Thyroid gland (tissue), 4 donors: Measurements from ENCODE around the gene CC2D2A.

Experiments used
- CTCF ChIP-seq, 6 experiments: fragments of 200-600 bp in 3 of 6; fragments of 450-650 bp in 3 of 6; sonication (generic) in 3 of 6; IDR thresholded peaks; one replicate each; pipeline ENCODE4 v1.5.1; 2016 to 2019; ENCODE audit warnings: antibody characterized with exemption in 6 of 6, mild to moderate bottlenecking in 2 of 6, inconsistent platforms in 1 of 6, moderate library complexity in 1 of 6
- POLR2A ChIP-seq, 2 donors: fragments of 450-650 bp; IDR thresholded peaks; one replicate each; pipeline ENCODE4 v1.6.1; 2017; ENCODE audit warnings: antibody characterized with exemption in 2 of 2, mild to moderate bottlenecking in 2 of 2, moderate library complexity in 1 of 2

GRCh38 chr4:15612136-15612535 lies 142.5 kb downstream of the CC2D2A start:
- TF ChIP-seq CTCF (IDR thresholded peaks at IDR 0.05), result no peak
- TF ChIP-seq POLR2A (IDR thresholded peaks at IDR 0.05), result no peak
